ENCODE results near the gene BICD1.
"Not testable (repeated sequence)": the region's sequence is repeated elsewhere in the genome, so short reads cannot be mapped to it uniquely, and the experiment has no call there.

Gene BICD1

GRCh38 chr12:32146074-32146873 is 39.6 kb downstream of the BICD1 start:
- DNase-seq = no peak

- DNase-seq = no peak
These were observed 41.7 kb downstream of the BICD1 start for GRCh38 chr12:32148372-32148771.

GRCh38 chr12:32149489-32149888 is 42.8 kb downstream of the BICD1 start:
- no peak for DNase-seq

- DNase-seq = no peak
These were observed 44.4 kb downstream of the BICD1 start for GRCh38 chr12:32151086-32151485.

- no peak for DNase-seq
These were observed 44.9 kb downstream of the BICD1 start for GRCh38 chr12:32151552-32151951.

- DNase-seq = no peak
These were observed 48.4 kb downstream of the BICD1 start for GRCh38 chr12:32155041-32155440.

- DNase-seq = no peak
These were observed 49.4 kb downstream of the BICD1 start for GRCh38 chr12:32155961-32156529.

- no peak for DNase-seq
These were observed 51.9 kb downstream of the BICD1 start for GRCh38 chr12:32158525-32158924.

- no peak for DNase-seq
These were observed 52.7 kb downstream of the BICD1 start for GRCh38 chr12:32159381-32159780.

GRCh38 chr12:32159925-32160324 is 53.3 kb downstream of the BICD1 start:
- no peak for DNase-seq

GRCh38 chr12:32161058-32161457 is 54.4 kb downstream of the BICD1 start:
- DNase-seq = no peak

- no peak for DNase-seq
These were observed 56.9 kb downstream of the BICD1 start for GRCh38 chr12:32163596-32163995.

- DNase-seq = no peak
These were observed 59.9 kb downstream of the BICD1 start for GRCh38 chr12:32166510-32166909.

- DNase-seq = no peak
These were observed 63.9 kb downstream of the BICD1 start for GRCh38 chr12:32170437-32170998.

GRCh38 chr12:32171211-32171610 is 64.6 kb downstream of the BICD1 start:
- DNase-seq = no peak

- DNase-seq = no peak
These were observed 70.0 kb downstream of the BICD1 start for GRCh38 chr12:32176606-32177005.

- no peak for DNase-seq
These were observed 71.8 kb downstream of the BICD1 start for GRCh38 chr12:32178341-32179010.

GRCh38 chr12:32179011-32179395 is 72.4 kb downstream of the BICD1 start:
- DNase-seq = no peak

- DNase-seq = no peak
These were observed 75.0 kb downstream of the BICD1 start for GRCh38 chr12:32181498-32182175.

- no peak for DNase-seq
These were observed 77.0 kb downstream of the BICD1 start for GRCh38 chr12:32183650-32184049.

- not testable (repeated sequence) for DNase-seq
These were observed 80.5 kb downstream of the BICD1 start for GRCh38 chr12:32187127-32187526.

- no peak for DNase-seq
These were observed 84.8 kb downstream of the BICD1 start for GRCh38 chr12:32191445-32191844.

All from NCI-H1436 treated with DMSO at 0.1 percent for 48 hours (cell line).